Measurements from ENCODE around the gene MTREX.

Gene MTREX

DNA sequence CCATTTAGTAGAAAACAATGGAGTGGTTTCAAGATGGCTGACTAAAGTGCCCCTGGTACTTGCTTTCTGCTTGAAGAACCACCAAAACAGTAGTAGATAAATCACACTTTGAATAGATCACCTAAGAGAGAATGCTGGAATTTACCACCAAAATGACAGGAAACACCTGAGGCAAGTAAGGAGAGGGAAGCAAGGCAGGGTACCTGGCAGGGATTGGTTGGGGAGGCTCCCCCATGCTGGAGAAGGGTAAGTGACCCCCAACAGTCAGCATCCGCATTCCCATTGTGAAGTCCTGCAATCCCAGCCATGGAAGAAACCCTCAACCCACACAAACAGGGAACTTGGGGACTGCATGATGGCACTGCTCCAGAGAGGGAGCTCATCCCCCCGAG, 121.4 kb downstream of the MTREX start:
- DNase-seq (ENCODE audit: low read depth in 2 of 2) = no peak

DNA sequence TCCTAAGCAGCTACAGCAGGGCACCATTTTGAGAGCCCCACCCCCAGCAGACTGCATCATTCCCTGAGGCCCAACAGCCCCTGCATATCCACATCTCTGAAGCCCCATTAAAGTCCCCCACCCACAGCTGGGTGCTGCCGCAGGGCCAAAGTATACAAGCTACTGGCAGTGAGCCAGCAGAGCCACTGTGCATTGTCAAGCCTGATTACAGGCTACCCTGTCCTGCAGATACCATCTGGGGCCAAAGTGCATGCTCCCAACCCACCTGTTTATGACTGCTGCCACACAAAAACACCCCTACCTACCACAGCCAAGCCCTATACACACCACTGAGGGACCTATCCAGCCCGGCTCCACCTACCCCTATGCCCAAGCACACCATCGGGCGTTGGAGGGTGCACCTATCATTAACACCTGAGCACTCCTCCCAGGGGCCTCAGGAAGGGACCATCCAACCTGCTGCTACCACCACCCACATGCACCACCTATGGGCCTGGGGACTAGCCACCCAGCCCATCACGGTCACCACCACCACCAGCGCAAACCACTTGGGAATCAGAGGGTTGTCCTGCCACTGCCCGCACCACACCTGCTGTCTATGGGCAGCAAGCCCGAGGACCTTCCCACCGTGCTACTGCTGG, 121.9 kb downstream of the MTREX start:
- DNase-seq (ENCODE audit: low read depth in 2 of 2) = no peak

DNA sequence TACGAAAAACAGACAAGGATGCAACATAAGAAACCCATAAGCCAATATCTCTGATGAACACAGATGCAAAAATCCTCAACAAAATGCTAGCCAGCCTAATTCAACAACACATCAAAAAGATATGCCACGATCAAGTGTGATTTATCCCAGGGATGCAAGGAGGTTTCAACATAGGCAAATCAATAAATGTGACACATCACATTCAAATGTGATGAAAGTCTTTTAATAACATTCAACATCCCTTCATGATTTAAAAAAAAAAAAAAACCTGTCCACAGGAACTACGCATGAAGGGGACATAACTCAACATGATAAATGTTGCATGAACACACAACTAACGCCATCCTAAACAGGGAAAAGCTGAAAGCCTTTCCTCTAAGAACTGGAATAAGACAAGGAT, 124.8 kb downstream of the MTREX start:
- no peak for DNase-seq (ENCODE audit: low read depth in 2 of 2)

DNA sequence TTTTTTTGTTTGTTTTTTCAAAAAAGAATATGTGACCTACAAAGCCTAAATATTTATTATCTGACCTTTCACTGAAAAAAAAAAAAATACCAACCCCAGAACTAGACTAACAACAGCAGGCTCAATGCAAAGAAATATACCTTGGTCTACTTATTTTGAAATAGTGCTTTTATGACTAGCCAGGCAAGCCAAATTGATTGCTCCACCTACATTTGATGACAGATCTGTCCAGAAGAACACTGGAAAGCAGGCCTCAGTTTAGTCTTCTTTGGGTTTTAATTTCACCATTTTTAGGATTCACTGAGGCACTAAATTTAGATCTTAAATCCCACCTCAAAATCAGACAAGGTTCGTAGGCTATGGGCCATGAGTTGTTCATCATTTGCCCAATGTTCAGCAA, 129.7 kb downstream of the MTREX start:
- DNase-seq (ENCODE audit: low read depth in 2 of 2) = no peak

DNA sequence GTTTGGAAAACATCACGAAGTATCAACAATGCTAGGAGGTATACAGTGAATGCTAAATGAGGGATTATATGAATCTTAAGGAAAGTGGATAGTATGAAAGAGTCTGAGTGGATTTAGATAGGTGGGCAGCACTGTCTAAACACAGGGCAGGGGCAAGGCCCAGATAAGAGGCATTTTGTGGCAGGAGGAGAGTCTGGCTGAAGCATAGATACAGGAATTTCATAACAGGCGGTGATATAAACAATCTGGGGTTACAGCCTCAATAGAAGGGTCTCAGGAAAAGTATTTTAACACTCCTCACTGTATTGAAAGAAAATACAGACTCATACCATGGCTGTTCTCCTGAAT, 130.0 kb downstream of the MTREX start:
- no peak for DNase-seq (ENCODE audit: low read depth in 2 of 2)

DNA sequence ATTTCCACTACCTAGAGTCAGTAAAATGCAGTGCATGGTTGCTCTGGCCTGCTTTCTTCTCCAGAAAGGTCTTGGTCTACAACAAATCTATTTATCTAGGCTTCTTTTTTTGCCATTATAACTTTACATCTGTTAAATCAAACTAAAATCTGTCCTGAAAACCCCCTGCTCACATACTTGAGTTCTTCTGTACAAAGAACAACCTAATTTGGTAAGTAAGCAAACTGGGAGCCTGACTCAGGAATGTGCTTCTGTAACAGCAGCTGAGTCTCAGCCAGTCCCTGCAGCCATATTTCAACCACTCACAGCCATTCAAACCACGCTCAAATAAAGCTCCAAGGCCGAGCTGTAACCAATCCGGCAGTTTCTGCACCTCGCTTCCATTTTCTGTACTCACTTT, 131.2 kb downstream of the MTREX start:
- DNase-seq (ENCODE audit: low read depth in 2 of 2) = no peak

DNA sequence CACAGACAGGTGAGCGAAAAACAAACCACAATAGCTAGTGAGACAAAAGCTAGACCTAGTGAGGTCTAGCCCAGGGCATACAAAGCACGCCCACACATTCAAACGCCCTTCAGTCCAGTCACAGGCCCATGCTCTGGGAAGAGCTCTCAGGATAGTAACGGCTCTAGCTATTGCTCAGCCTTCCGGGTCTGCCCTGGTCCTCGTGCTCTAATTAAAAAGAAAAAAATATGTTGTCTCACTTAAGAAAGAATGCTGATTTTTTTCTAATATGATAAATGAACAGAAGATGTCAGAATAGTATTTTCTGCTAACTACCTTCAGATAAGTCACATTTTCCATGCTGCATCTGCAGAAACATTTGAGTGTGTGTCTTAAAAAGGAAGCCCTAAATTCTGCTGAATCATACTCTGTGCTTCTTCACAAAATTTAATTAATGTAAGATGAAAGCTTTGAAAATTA, 132.4 kb downstream of the MTREX start:
- DNase-seq (ENCODE audit: low read depth in 2 of 2) = no peak

DNA sequence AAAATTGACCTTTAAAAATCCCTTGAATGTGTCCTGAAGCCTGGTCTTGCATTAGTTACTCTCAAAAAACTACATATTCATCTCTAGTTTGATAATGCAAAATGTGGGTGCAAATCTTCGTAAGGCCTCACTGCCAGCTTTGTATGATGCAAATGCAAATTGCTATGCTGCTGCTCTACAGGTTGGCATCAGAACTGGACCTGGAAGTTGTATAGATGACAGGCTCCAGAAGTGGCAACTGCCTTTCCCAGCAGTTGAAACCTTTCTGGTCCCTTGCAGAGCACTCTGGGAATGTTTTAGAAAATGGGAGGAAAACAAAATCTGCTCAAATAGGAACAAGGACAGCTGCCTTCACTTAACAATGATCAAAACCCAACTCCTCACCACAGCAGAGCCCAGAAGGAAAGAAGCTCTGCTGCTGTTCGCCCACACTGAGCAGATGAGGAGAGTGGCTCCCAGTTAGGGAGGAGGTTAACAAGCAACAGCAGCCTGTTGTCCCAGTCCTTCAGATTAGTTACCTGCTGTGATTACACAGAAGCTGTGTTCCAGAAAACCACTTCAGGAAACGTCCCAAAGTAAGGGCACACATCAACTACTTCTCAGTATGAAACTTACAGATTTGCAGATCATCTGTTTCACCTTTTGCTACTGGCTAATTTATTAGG, 133.4 kb downstream of the MTREX start:
- no peak for DNase-seq (ENCODE audit: low read depth in 2 of 2)

DNA sequence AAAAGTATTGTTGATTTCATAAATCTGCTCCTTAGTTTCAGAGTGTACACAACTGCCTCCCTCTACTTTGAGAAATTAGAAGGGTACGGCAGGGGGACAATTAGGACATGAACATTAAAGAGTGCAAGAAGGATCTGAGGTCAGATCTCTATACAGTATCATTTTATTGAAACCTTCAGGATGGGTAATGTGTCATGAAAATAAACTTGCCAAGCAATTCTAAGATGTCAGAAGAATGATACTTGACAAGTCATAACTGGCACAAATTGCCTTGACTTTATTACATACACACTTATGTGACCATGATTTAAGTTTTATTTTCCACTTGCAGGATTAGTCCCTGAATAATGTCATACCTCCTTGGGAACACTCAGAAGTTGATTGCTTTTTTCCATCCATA, 134.2 kb downstream of the MTREX start:
- DNase-seq (ENCODE audit: low read depth in 2 of 2) = no peak

DNA sequence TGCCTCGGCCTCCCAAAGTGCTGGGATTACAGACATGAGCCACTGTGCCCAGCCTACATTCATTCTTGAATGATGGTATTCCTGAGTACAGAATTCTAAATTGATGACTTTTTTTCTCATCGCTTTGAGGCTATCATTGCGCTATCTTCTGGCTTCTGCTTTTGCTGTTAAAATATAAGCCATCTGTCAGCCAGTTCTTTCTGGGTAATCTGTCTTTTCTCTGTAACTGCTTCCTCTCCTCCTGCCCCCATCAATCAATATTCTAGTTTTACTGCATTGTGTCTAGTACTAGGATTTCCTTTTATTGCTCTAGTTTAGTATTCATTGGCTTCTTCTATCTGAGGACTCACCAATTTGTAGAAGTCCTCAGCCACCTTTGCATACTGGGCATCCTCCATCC, 138.0 kb downstream of the MTREX start:
- no peak for DNase-seq (ENCODE audit: low read depth in 2 of 2)

DNA sequence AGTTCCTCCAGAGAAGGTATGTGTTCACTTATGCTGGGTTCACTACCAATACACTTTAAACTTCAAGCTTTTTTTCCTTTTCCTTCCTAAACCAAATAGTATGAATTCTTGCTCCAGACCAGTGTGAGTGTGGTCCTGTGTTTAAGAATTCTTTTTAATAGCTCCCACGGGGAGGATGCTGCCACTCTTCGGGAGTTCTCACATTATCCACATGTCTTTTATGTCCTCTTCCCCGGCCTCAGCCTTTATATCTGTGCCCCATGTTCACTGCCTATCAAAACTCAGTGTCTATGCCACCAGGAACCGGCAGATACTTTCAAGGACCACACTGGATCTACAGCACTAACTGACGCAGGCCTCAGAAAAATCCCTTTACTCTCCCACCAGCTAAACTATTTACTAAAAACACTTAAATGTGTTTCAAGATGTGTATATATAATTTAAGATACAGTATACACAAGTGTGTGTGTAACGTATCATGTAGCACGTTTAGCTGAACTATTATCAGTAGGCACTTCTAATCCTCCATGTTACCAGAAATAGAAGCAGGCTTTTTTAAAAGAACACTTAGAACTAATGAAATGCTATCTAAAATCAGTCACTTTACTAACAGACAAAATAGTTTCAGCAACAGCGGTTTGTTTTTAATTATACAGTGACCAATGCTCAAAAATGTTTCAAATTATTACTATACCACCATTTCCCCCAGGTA, 139.0 kb downstream of the MTREX start:
- DNase-seq (ENCODE audit: low read depth in 2 of 2) = no peak

DNA sequence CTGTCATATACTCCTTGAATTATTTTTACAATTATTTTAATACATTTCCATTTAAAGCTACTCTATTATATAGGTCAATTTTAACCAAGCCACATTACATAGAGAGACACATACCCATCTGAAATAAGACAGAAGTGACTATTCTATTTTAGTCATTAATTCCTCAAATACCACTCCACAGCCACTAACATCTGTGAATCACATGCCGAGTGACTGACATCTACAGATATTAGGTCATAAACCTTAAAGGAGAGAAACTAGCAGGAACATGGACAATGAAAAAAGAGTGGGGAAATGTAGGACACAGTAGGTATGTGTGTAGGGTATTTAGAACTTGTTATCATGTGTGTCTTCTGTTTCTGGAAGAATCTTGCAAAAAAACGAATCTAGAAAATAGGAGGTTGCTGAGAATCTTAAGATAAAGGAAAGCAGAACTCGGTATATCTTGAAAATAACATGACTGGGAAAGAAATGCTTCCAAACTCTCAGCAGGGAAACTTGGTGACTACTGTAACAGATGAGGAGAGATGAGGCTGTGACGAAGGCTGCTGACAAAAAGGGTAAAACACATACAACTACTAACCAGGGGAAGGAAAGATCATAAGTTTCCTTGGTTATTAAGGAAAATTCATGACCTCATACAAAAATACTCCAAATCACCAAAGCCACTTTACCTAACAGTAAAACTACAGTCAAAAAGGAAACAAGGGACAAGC, 142.4 kb downstream of the MTREX start:
- DNase-seq (ENCODE audit: low read depth in 2 of 2) = no peak

DNA sequence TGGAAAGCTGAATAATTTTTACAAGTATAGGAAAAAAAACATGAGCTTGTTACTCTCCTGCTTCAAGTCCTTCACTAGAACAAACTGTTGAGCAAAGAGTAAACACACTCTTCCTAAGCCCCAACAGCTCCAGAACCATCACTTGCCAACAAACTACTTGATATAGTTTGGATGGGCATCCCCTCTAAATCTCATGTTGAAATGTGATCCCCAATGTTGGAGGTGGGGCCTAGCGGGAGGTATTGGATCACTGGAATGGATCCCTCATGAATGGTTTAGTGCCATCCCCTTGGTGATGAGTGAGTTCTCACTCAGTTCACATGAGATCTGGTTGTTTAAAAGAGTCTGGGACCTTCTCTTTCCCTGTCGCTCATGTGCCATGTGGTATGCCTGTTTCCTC, 144.2 kb downstream of the MTREX start:
- DNase-seq (ENCODE audit: low read depth in 2 of 2) = no peak

DNA sequence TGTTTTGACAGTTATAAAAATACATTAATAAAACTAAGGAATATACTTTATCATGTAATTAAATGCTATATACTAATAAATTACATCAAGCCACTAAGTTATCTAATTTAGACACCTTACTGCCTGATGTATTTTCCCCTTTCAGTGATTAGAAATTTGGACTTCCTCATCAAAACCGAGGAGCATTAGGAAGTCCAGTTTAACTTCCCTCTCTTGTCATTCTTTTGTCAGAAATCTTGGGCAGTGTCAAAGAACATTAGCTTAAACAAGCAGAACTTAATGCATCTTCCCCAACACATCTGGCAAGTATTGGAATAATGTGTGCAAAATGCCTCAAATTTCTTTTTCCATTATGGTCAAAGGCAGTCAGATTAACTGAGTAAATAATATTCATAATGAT, 145.4 kb downstream of the MTREX start:
- DNase-seq (ENCODE audit: low read depth in 2 of 2) = no peak

DNA sequence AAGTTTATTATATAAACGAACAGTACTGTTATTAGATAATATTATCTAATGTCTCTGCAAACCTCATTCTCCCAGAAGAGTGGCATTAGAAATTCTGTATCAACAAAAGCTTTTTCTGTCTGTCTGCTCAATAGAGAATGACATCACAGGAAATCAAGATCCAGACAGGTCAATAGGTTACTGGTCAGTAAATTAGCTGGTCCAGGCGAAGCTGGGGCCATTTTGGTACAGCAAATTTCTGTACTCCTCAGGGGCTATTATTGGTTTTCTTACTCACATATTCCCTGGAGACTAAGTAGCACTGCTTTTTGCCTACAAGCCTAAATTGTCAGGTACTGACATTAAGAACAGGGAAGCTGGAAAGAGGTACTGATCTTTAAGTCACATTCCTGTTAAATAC, 146.5 kb downstream of the MTREX start:
- DNase-seq (ENCODE audit: low read depth in 2 of 2) = no peak

DNA sequence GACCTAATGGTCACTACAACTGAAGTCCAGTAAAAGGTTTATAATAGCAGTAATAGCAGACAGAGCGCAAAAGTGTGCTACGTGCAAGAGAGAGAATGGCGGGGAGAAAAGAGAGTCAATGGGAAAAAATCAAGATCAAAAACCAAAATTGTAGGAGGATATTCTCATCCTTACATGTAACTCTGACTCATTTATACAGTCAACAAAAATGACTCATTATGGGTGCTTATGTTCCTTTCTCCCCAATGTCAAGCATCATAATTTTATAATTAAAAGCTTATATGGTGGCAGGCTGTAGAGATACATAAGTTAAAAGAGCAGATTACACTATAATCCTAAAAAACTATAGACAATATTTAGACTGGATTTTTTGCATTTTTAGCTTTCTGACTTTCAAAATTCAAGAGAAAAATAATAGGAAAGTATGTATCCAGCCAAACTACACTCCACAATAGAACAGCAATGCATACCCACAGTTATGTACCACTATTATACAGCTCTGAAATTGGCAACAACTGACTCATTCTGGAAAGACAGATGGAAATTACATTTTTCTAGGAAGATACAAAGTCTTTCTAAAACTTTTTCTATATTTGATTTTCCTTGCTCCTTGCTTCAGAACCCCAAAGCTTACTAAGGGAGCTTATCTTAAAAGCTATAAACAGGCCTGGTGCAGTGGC, 148.6 kb downstream of the MTREX start:
- DNase-seq (ENCODE audit: low read depth in 2 of 2) = no peak

DNA sequence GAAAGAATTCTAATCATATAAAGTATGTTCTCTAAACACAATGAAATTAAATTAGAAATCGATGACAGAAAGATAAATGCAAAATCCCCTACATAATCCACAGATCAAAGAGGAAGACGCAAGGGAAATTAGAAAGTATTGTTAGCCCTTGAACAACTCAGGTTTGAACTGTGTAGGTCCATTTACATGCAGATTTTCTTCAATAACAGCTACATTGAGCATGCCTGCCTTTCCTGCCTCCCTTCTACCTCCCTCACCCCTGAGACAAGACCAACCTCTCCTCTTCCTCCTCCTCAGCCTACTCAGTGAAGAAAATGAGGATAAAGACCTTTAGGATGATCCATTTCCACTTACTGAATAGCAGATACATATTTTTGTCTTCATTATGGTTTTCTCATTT, 151.8 kb downstream of the MTREX start:
- no peak for DNase-seq (ENCODE audit: low read depth in 2 of 2)

DNA sequence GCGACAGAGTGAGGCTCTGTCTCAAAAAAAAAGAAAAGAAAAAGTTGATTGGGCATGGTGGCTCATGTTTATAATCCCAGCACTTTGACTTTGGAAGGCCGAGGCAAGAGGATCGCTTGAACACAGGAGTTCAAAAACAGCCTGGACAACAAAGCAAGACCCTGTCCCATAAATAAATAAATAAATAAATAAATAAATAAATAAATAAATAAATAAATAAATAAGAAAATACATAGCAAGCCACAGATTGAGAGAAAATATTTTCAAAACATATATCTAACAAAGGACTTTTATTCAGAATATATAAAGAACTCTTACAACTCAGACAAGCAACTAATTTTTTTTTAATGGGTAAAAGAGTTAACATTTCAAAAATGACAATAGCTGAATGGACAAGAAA, 155.8 kb downstream of the MTREX start:
- no peak for DNase-seq (ENCODE audit: low read depth in 2 of 2)

DNA sequence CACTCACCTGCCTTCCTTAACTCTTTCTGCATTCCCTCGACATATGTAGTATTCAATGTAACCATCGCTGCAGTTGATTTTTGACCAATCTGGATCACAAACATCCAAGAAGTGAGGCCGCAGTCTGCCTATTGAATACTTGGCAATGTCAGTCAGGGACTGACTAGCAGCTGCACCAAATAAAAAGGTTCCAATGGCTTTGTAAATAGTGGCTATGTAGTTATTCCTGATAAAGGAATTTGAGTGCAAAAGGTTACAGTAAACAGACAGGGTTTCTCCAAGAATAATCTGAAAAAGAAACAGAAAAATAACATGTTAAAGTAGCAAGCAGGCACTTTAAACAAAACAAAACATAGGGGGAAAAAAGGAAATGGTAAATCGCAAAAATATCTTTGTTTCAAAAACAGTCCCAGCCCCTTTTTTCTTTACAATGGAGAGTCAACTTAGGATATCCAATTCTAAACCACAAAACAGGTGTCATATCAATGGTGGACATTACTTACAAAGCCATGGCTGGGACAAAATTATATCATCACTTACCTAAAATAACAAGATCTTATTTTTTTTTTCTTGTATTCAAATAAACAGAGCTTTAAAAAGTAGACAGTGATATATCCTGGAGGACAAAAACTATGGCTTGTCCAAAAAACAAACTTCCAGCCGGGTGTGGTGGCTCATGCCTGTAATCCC, 160.2 kb downstream of the MTREX start:
- no peak for DNase-seq (ENCODE audit: low read depth in 2 of 2)

DNA sequence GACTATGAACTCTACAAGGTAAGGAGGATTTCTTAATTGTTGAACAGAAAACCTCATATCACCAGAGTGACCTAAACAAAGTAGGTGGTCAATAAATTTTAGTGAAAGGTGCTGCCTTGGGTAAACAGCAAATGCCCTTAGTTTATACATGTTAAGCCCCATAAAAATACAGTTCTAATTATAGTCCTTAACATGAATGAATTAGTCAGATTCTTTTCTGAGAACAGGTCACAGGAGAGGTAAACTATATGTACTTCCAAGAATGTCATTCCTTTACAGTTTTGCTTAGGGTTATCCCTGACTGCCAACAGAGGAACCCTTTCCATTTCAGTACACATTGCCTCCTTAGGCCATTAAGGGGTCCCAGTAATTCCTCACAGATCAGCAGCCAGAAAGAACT, 162.1 kb downstream of the MTREX start:
- no peak for DNase-seq (ENCODE audit: low read depth in 2 of 2)

DNA sequence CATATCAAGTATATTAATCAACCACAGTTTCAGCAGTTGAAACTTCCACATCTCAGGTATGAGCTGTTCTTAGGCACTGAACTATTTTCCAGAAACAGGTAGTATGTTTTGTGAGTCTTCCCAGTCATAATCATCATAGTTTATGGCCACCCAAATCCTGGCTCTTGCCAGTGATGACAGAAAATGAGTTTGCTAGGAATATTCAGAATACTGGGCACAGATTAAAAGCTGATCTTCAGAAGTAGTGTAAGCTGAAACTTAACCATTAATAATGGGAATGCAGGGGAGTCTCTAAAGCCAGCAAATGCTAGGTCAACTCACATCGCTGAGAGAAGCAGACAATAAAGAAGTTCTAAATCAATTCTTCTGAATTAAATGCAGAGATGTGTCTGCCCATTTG, 162.5 kb downstream of the MTREX start:
- no peak for DNase-seq (ENCODE audit: low read depth in 2 of 2)

DNA sequence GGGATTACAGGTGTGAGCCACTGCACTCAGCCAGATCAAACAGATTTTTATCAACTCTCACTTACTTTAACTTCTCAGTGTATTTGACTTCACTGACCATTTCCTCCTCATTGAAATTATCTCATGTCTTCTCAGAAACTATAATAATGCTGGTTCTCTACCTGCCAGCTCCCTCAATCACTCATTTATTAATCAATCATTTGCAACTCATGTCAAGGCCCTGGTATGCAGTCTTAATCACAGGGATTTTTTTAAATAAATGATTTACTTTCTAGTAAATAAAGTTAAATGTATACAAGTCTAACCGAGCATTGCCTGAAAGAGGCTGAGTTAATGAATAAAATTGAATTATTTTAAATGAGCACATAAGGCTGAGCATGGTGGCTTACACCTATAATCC, 163.7 kb downstream of the MTREX start:
- no peak for DNase-seq (ENCODE audit: low read depth in 2 of 2)
